ENCODE measurements around the gene VILL. TPM values are rescaled to one million over a fixed set of nuclear protein-coding genes. Genes with fewer than 3 reads are reported as not detected.

The VILL gene
- 10 to 100 TPM; 12.2 to 16.4 (median 13.8) TPM for polyA plus RNA-seq (ENCODE audit: insufficient read length in 4 of 4)

- peak in 1 of 4 donors; percentile 40 for DNase-seq (ENCODE audit: low read depth in 4 of 4, low spot score in 2 of 4)
These were observed at the start of gene VILL for GRCh38 chr3:37990527-37990926. Gene VILL (plus strand): TSS chr3:37990786. CDS start chr3:37993673, 2,887 bp downstream.

- DNase-seq (ENCODE audit: low read depth in 4 of 4, low spot score in 2 of 4): no peak
These were observed 48.7 kb upstream of the VILL start for GRCh38 chr3:37941608-37942508.

GRCh38 chr3:37942646-37943045, 47.9 kb upstream of the VILL start:
- DNase-seq (ENCODE audit: low read depth in 4 of 4, low spot score in 2 of 4): no peak

GRCh38 chr3:37943126-37943525, 47.5 kb upstream of the VILL start:
- no peak for DNase-seq (ENCODE audit: low read depth in 4 of 4, low spot score in 2 of 4)

- DNase-seq (ENCODE audit: low read depth in 4 of 4, low spot score in 2 of 4): no peak
These were observed 46.8 kb upstream of the VILL start for GRCh38 chr3:37943631-37944314.

- DNase-seq (ENCODE audit: low read depth in 4 of 4, low spot score in 2 of 4): no peak
These were observed 46.2 kb upstream of the VILL start for GRCh38 chr3:37944391-37944842.

- no peak for DNase-seq (ENCODE audit: low read depth in 4 of 4, low spot score in 2 of 4)
These were observed 45.3 kb upstream of the VILL start for GRCh38 chr3:37945156-37945806.

- DNase-seq (ENCODE audit: low read depth in 4 of 4, low spot score in 2 of 4): no peak
These were observed 44.6 kb upstream of the VILL start for GRCh38 chr3:37945807-37946530.

- no peak for DNase-seq (ENCODE audit: low read depth in 4 of 4, low spot score in 2 of 4)
These were observed 44.1 kb upstream of the VILL start for GRCh38 chr3:37946531-37946889.

GRCh38 chr3:37949866-37950265, 40.7 kb upstream of the VILL start:
- DNase-seq (ENCODE audit: low read depth in 4 of 4, low spot score in 2 of 4): no peak

GRCh38 chr3:37952564-37952963, 38.0 kb upstream of the VILL start:
- DNase-seq (ENCODE audit: low read depth in 4 of 4, low spot score in 2 of 4): no peak

- DNase-seq (ENCODE audit: low read depth in 4 of 4, low spot score in 2 of 4): no peak
These were observed 37.4 kb upstream of the VILL start for GRCh38 chr3:37953226-37953625.

GRCh38 chr3:37953707-37954394, 36.7 kb upstream of the VILL start:
- no peak for DNase-seq (ENCODE audit: low read depth in 4 of 4, low spot score in 2 of 4)

GRCh38 chr3:37954881-37955280, 35.7 kb upstream of the VILL start:
- no peak for DNase-seq (ENCODE audit: low read depth in 4 of 4, low spot score in 2 of 4)

GRCh38 chr3:37955918-37956707, 34.5 kb upstream of the VILL start:
- DNase-seq (ENCODE audit: low read depth in 4 of 4, low spot score in 2 of 4): no peak

- no peak for DNase-seq (ENCODE audit: low read depth in 4 of 4, low spot score in 2 of 4)
These were observed 33.7 kb upstream of the VILL start for GRCh38 chr3:37956723-37957538.

- DNase-seq (ENCODE audit: low read depth in 4 of 4, low spot score in 2 of 4): no peak
These were observed 33.0 kb upstream of the VILL start for GRCh38 chr3:37957539-37957936.
